HG02678 (cell line): ENCODE measurements around the gene BTBD2.

Experiments
- ATAC-seq: cut with Tn5 transposase; IDR thresholded peaks from one replicate; pipeline ENCODE4 v1.9.1; 2021; ENCODE audit warnings: mild to moderate bottlenecking, moderate library complexity; ENCODE audit not compliant: unreplicated experiment

BTBD2 gene

GRCh38 chr19:1944916-1945561, 70.5 kb downstream of the BTBD2 start:
- ATAC-seq, result no peak

GRCh38 chr19:1944088-1944915, 71.2 kb downstream of the BTBD2 start:
- ATAC-seq, result no peak

- ATAC-seq, result no peak
Observed at GRCh38 chr19:1943661-1944087, 71.8 kb downstream of the BTBD2 start.

DNA sequence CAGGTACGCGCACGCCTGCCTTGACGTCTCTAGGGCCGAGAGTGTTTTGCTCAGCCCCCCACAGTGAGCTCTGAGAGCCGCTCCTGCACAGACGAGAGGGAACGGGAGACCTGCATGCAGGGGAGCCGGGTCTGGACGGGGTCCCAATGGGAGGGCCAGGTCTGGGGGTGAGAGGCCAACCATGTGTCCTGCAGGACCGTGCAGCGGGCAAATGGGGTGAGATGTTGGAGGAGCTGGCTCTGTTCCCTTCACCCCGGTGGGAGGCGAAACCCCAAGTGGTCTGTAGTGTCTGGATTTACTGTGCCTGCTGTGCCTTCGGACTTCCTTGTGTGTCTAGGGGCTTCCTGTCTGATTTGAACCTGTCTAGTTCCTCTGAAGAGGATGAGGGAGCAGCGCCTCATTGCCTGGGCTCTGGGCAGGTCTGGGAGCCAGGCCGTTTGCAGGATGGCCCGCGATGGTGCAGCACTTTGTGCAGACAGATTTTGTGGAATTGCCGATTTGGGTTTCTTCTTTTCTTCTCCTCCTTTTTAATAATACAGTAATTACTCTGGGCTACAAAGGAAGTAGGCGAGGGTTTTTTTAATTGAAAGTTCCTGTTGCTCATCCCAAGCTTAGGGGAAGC, 72.5 kb downstream of the BTBD2 start:
- ATAC-seq, result no peak

- no peak for ATAC-seq
Observed at GRCh38 chr19:1942078-1942933, 73.2 kb downstream of the BTBD2 start.

DNA sequence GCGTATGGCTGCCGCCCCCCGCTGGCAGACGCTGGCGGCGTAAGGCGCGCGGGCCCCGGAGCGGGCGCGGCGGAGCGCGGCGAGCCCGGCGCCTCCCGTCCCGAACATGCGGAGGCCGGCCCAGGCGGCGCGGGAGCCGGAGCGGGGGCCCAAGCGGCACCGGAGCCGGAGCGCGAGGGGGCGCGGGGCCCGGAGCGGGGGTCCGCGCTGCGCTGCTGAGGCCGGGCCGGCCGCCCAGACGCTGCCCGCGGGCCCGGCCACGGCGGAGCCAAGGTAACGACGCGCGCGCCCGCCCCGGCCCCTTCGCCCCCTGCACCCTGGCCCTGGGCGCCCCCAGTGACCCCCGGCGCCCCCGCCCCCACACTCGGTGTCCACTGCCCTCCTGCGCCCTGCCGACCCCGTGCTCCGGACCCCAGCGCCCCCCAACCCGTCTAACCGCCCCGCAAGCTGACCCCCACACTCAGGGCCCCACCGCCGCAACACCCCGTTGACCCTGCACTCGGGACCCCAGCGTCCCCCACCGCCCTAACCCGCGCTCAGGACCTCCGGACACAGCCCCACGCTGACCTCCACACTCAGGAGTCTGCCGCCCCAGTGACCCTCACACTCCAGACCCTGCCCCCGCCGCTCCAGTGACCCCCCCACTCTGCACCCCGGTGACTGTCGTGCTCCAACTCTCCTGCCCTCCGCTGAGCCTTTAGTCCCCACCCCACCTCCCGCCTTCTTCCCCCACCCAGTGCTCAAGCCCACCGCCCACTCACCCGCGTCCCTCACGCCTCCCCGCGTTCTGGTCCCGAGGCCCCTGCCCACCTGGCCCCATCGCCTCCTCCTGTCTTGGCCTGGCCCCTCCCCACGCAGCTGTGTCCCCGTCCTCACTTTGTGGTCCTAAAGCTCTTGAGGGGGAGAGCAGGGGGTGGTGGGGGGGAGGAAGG, 74.1 kb downstream of the BTBD2 start, which contains the start of gene CSNK1G2:
CSNK1G2 (plus strand) TSS at position 27 of the 932 bp plus-strand sequence. CDS start 28,601 bp downstream, outside the sequence.
- ATAC-seq, result peak; percentile 56

- ATAC-seq, result no peak
Observed at GRCh38 chr19:1938071-1938470, 77.4 kb downstream of the BTBD2 start.

- ATAC-seq, result no peak
Observed at GRCh38 chr19:1936916-1937610, 78.5 kb downstream of the BTBD2 start.

GRCh38 chr19:1936430-1936829, 79.1 kb downstream of the BTBD2 start:
- ATAC-seq, result no peak

GRCh38 chr19:1935484-1936208, 79.9 kb downstream of the BTBD2 start:
- no peak for ATAC-seq
